Cardiac fibroblast (primary cell): ENCODE results near the gene CALCB.
"Not testable (repeated sequence)": the region's sequence is repeated elsewhere in the genome, so short reads cannot be mapped to it uniquely, and the experiment has no call there.

Experiments
- DNase-seq, 2 donors: peaks; one replicate each; pipeline versions ENCODE4 v3.0.0 to v3.0.0-alpha.2; 2010; ENCODE audit warnings: low read depth in 2 of 2
- H3K4me3 ChIP-seq, 2 donors: replicated peaks in 1 of 2; 1 replicate in 1 of 2; 2 replicates in 1 of 2; pipeline ENCODE4 v1.5.1; 2011; ENCODE audit warnings: low read depth in 2 of 2, low read length in 2 of 2, mild to moderate bottlenecking in 2 of 2, moderate library complexity in 1 of 2
- CTCF ChIP-seq: IDR thresholded peaks from one replicate; pipeline ENCODE4 v1.5.1; 2011; ENCODE audit warnings: low read depth, mild to moderate bottlenecking, low read length, inconsistent platforms

The CALCB gene

DNA sequence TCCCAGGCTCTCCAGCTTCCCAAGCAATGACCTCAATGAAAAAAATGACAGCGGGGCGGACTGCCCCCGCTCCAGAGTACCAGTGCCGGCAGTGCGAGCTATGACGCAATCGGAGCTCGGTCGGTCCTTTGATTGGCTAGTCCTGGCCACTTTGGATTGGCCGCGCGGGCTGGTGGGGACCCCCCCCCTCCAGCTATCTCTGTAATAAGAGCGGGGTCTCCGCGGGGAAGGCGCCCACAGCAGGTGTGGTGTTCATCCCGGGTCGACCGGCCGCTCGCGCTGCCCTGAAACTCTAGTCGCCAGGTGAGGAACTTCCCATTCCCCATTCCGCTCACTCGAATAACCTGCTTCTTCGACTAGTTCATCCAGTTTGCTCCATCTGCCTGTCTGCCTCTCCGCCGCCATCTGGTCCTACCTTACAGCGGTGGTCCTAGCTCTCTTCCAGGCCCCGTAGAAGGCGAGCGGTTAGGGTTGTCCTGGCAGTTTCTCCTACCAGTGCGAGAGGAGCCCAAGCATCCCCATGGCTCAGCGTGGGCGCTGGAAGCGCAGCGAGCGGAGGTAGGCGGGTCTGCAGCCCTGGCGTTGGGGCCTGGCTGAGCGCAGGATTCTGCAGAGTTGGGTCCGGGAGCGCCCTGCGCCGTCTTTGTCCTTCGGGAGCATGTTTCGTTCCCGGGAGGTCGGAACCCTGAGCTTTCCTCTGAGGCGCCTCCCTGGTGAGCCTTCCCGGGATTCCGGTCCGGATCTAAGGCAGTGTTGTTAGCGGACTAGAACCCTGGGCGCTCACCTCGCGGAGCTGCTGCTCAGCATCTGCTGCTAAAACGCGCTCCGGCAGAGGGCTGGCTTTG lies at the start of gene CALCB:
Gene CALCB, plus strand, starts transcription at position 233 of the 845 bp plus-strand sequence. CDS start 1,126 bp downstream, outside the sequence.
- peak; percentile 8 to 16 for DNase-seq
- TF ChIP-seq CTCF: no peak
- H3K4me3 ChIP-seq: peak within 1 kb of the TSS; percentile 21 to 22

DNA sequence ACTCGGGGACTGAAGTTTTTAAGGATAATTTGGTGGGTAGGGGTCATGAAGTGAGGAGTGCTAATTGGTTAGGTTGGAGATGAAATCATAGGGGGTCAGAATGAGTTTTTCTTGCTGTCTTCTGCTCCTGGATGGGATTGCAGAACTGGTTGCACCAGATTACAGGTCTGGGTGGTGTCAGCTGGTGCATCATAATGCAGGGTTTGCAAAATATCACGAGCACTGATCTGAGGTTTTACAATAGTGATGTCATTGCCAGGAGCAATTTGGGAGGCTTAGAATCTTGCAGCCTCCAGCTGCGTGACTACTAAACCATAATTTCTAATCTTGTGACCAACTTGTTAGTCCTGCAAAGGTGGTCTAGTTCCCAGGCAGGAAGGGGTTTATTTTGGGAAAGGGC lies 46.4 kb upstream of the CALCB start:
- H3K4me3 ChIP-seq: no peak overlapping the region
- TF ChIP-seq CTCF: no peak
- no peak for DNase-seq

- no peak for DNase-seq
- TF ChIP-seq CTCF: no peak
- H3K4me3 ChIP-seq: no peak overlapping the region
Observed at GRCh38 chr11:15027956-15028355, 45.4 kb upstream of the CALCB start.

DNA sequence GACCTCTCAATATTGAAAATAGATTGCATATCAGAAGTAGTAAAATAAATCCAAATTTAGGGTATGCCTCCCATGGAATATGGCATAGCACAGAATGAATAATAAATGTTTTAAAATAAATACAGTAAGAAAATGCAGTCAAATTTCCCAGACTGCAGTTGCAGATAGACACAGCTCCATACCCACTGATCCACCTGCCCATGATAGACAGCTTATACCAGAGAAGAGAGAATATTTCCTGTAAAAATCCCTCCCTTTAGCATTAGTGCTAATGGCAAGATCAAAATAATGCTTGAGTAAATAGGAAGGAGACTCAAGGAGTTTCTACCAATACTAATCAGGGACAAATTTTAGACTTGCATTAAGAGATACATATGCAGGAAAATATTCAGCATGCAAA lies 45.0 kb upstream of the CALCB start:
- H3K4me3 ChIP-seq: no peak overlapping the region
- TF ChIP-seq CTCF: no peak
- DNase-seq: no peak

DNA sequence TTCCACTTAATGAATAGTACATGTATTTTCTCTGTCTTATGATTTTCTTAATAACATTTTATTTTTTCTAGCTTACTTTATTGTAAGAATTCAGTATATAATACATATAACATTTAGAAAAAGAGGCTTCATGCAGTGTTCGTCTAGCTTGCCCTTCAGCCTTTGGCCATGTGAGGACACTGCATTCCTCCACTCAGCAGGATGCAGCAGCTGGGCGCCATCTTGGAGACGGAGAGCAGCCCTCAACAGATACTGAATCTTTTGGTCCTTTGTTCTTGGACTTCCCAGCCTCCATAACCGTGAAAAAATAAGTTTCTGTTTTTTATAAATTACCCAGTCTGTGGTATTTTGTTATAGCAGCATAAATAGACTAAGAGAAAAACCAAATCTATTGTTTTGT lies 41.4 kb upstream of the CALCB start:
- H3K4me3 ChIP-seq, DNase-seq: not testable (repeated sequence)

GRCh38 chr11:15034687-15035267 lies 38.6 kb upstream of the CALCB start:
- TF ChIP-seq CTCF: no peak
- no peak for DNase-seq
- H3K4me3 ChIP-seq: no peak overlapping the region

DNA sequence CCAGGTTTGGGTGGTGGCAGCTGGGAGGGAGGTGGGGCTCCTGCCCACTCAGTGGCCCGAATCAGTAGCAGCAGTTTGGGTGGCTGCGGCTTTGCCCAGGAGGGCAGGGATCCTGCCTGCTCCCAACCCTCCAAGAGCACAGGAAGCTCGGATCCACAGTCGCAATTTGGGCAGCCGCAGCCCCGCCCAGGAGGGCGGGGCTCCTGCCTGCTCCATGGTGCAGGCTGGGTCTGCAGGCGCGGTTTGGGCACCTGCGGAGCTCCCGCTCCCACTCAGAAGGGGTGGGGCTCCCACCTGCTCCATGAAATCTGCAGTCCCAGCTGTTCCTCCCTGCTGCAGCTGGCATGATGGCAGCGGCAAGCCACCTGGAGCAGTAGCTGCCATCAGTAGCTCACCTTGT lies 38.1 kb upstream of the CALCB start:
- H3K4me3 ChIP-seq: no peak overlapping the region
- TF ChIP-seq CTCF: no peak
- no peak for DNase-seq
